T-helper 2 cell treated with Interferon-gamma antibody and Interleukin-4, amounts not matched to agents 5 μg/mL and 100 μg/mL, for 36 hours (primary cell): ENCODE measurements around the gene AFAP1.

Experiments
- DNase-seq: peaks from one replicate; pipeline ENCODE4 v3.0.0; 2021; ENCODE audit warnings: low spot score
- H3K27ac Mint-ChIP-seq: one replicate; pipeline ENCODE4 v1.8.0; 2021; ENCODE audit warnings: mild to moderate bottlenecking, mixed read lengths
- H3K27me3 Mint-ChIP-seq: one replicate; pipeline ENCODE4 v1.8.0; 2021; ENCODE audit warnings: low read depth, mixed read lengths
- H3K36me3 Mint-ChIP-seq: one replicate; pipeline ENCODE4 v1.8.0; 2021; ENCODE audit warnings: low read depth, mixed read lengths
- H3K4me1 Mint-ChIP-seq: one replicate; pipeline ENCODE4 v1.8.0; 2021; ENCODE audit warnings: low read depth, mixed read lengths
- H3K4me3 Mint-ChIP-seq: one replicate; pipeline ENCODE4 v1.8.0; 2022; ENCODE audit warnings: mild to moderate bottlenecking, moderate library complexity, mixed read lengths
- H3K9me3 Mint-ChIP-seq: one replicate; pipeline ENCODE4 v1.8.0; 2021; ENCODE audit warnings: mixed read lengths

AFAP1 gene

GRCh38 chr4:7761312-7761711 lies 178.3 kb downstream of the AFAP1 start:
- Mint-ChIP-seq H3K27me3 (no peaks in the 10 kb centered on the region), H3K9me3 (no peaks in the 10 kb centered on the region), H3K4me1 (peaks cover 17% of the 10 kb centered on the region), H3K36me3 (peaks cover 1% of the 10 kb centered on the region), H3K4me3 (no peak overlapping the region), H3K27ac (peak overlapping the region; percentile 29)
- DNase-seq: no peak

- Mint-ChIP-seq H3K36me3 (peaks cover 1% of the 10 kb centered on the region), H3K27me3 (no peaks in the 10 kb centered on the region), H3K27ac (peak overlapping the region; percentile 62), H3K9me3 (no peaks in the 10 kb centered on the region), H3K4me3 (no peak overlapping the region), H3K4me1 (peaks cover 17% of the 10 kb centered on the region)
- no peak for DNase-seq
Observed at GRCh38 chr4:7760706-7761105, 179.0 kb downstream of the AFAP1 start.

GRCh38 chr4:7760228-7760627 lies 179.4 kb downstream of the AFAP1 start:
- Mint-ChIP-seq H3K27me3 (no peaks in the 10 kb centered on the region), H3K36me3 (peaks cover 1% of the 10 kb centered on the region), H3K9me3 (no peaks in the 10 kb centered on the region), H3K4me3 (peak overlapping the region; percentile 86), H3K4me1 (peaks cover 17% of the 10 kb centered on the region), H3K27ac (peak overlapping the region; percentile 95)
- no peak for DNase-seq

GRCh38 chr4:7759635-7760034 lies 180.0 kb downstream of the AFAP1 start:
- Mint-ChIP-seq H3K4me1 (peaks cover 17% of the 10 kb centered on the region), H3K27me3 (no peaks in the 10 kb centered on the region), H3K4me3 (peak overlapping the region; percentile 86), H3K9me3 (no peaks in the 10 kb centered on the region), H3K27ac (peak overlapping the region; percentile 95), H3K36me3 (peaks cover 1% of the 10 kb centered on the region)
- no peak for DNase-seq

- H3K27ac Mint-ChIP-seq: peak overlapping the region; percentile 95
- peak; percentile 75 for DNase-seq
- no peaks in the 10 kb centered on the region for H3K27me3 Mint-ChIP-seq
- peaks cover 1% of the 10 kb centered on the region for H3K36me3 Mint-ChIP-seq
- H3K4me1 Mint-ChIP-seq: peaks cover 17% of the 10 kb centered on the region
- peak overlapping the region; percentile 86 for H3K4me3 Mint-ChIP-seq
- H3K9me3 Mint-ChIP-seq: no peaks in the 10 kb centered on the region
Observed at GRCh38 chr4:7759216-7759615, 180.4 kb downstream of the AFAP1 start.

- H3K27ac Mint-ChIP-seq: peak overlapping the region; percentile 95
- no peak for DNase-seq
- H3K36me3 Mint-ChIP-seq: peaks cover 1% of the 10 kb centered on the region
- peaks cover 17% of the 10 kb centered on the region for H3K4me1 Mint-ChIP-seq
- no peaks in the 10 kb centered on the region for H3K9me3 Mint-ChIP-seq
- H3K27me3 Mint-ChIP-seq: no peaks in the 10 kb centered on the region
- H3K4me3 Mint-ChIP-seq: peak overlapping the region; percentile 42
Observed at GRCh38 chr4:7758476-7758875, 181.2 kb downstream of the AFAP1 start.

- no peak for DNase-seq
- no peaks in the 10 kb centered on the region for H3K9me3 Mint-ChIP-seq
- H3K27ac Mint-ChIP-seq: peak overlapping the region; percentile 95
- H3K36me3 Mint-ChIP-seq: peaks cover 1% of the 10 kb centered on the region
- H3K4me1 Mint-ChIP-seq: peaks cover 17% of the 10 kb centered on the region
- peak overlapping the region; percentile 42 for H3K4me3 Mint-ChIP-seq
- H3K27me3 Mint-ChIP-seq: no peaks in the 10 kb centered on the region
Observed at GRCh38 chr4:7757501-7758471, 181.9 kb downstream of the AFAP1 start.

GRCh38 chr4:7756561-7757355 lies 182.9 kb downstream of the AFAP1 start:
- peak overlapping the region; percentile 57 for H3K27ac Mint-ChIP-seq
- H3K36me3 Mint-ChIP-seq: peaks cover 1% of the 10 kb centered on the region
- H3K9me3 Mint-ChIP-seq: no peaks in the 10 kb centered on the region
- no peaks in the 10 kb centered on the region for H3K27me3 Mint-ChIP-seq
- H3K4me1 Mint-ChIP-seq: peaks cover 17% of the 10 kb centered on the region
- DNase-seq: no peak
- H3K4me3 Mint-ChIP-seq: no peak overlapping the region

GRCh38 chr4:7756071-7756470 lies 183.6 kb downstream of the AFAP1 start:
- no peak for DNase-seq
- Mint-ChIP-seq H3K4me1 (peaks cover 17% of the 10 kb centered on the region), H3K27me3 (no peaks in the 10 kb centered on the region), H3K9me3 (no peaks in the 10 kb centered on the region), H3K4me3 (no peak overlapping the region), H3K27ac (no peak overlapping the region), H3K36me3 (peaks cover 1% of the 10 kb centered on the region)

- no peak for DNase-seq
- H3K4me1 Mint-ChIP-seq: peaks cover 17% of the 10 kb centered on the region
- no peaks in the 10 kb centered on the region for H3K27me3 Mint-ChIP-seq
- no peaks in the 10 kb centered on the region for H3K9me3 Mint-ChIP-seq
- no peak overlapping the region for H3K4me3 Mint-ChIP-seq
- H3K27ac Mint-ChIP-seq: no peak overlapping the region
- peaks cover 1% of the 10 kb centered on the region for H3K36me3 Mint-ChIP-seq
Observed at GRCh38 chr4:7755561-7755960, 184.1 kb downstream of the AFAP1 start.

- Mint-ChIP-seq H3K27ac (peak overlapping the region; percentile 26), H3K36me3 (peaks cover 1% of the 10 kb centered on the region), H3K4me1 (peaks cover 14% of the 10 kb centered on the region), H3K9me3 (no peaks in the 10 kb centered on the region), H3K27me3 (no peaks in the 10 kb centered on the region), H3K4me3 (no peak overlapping the region)
- no peak for DNase-seq
Observed at GRCh38 chr4:7754565-7755262, 184.9 kb downstream of the AFAP1 start.

GRCh38 chr4:7753931-7754465 lies 185.7 kb downstream of the AFAP1 start:
- Mint-ChIP-seq H3K36me3 (no peaks in the 10 kb centered on the region), H3K27ac (no peak overlapping the region), H3K4me3 (no peak overlapping the region), H3K9me3 (no peaks in the 10 kb centered on the region), H3K27me3 (no peaks in the 10 kb centered on the region), H3K4me1 (peaks cover 11% of the 10 kb centered on the region)
- no peak for DNase-seq

GRCh38 chr4:7753271-7753670 lies 186.4 kb downstream of the AFAP1 start:
- Mint-ChIP-seq H3K9me3 (no peaks in the 10 kb centered on the region), H3K36me3 (no peaks in the 10 kb centered on the region), H3K27ac (no peak overlapping the region), H3K27me3 (no peaks in the 10 kb centered on the region), H3K4me3 (no peak overlapping the region), H3K4me1 (peaks cover 7% of the 10 kb centered on the region)
- no peak for DNase-seq
